Activated CD4-positive, alpha-beta T cell treated with anti-CD3 and anti-CD28 coated beads, Interleukin-10, Interleukin-2, amounts not matched to agents 100 ng/mL and 50 ng/mL, durations not matched to agents 16 hours and 8 hours (primary cell): ENCODE data around the gene SPTBN2.

Experiments
- DNase-seq: peaks from one replicate; pipeline ENCODE4 v3.0.0-alpha.2; 2020

Gene SPTBN2

GRCh38 chr11:66723693-66724092 is 5.3 kb downstream of the SPTBN2 start:
- no peak for DNase-seq

GRCh38 chr11:66722745-66723651 is 6.0 kb downstream of the SPTBN2 start:
- no peak for DNase-seq

- DNase-seq = no peak
Measured at GRCh38 chr11:66721939-66722338, 7.1 kb downstream of the SPTBN2 start.

GRCh38 chr11:66720899-66721470 is 8.0 kb downstream of the SPTBN2 start:
- DNase-seq = no peak

GRCh38 chr11:66720223-66720898 is 8.7 kb downstream of the SPTBN2 start:
- DNase-seq = peak; percentile 87

- DNase-seq = no peak
Measured at GRCh38 chr11:66719111-66719872, 9.7 kb downstream of the SPTBN2 start.

- DNase-seq = no peak
Measured at GRCh38 chr11:66718320-66718971, 10.6 kb downstream of the SPTBN2 start.

GRCh38 chr11:66717925-66718319 is 11.1 kb downstream of the SPTBN2 start:
- no peak for DNase-seq

- no peak for DNase-seq
Measured at GRCh38 chr11:66716996-66717395, 12.0 kb downstream of the SPTBN2 start.

- no peak for DNase-seq
Measured at GRCh38 chr11:66715346-66716085, 13.5 kb downstream of the SPTBN2 start.

- DNase-seq = no peak
Measured at GRCh38 chr11:66713746-66714480, 15.1 kb downstream of the SPTBN2 start.

- no peak for DNase-seq
Measured at GRCh38 chr11:66710384-66710930, 18.6 kb downstream of the SPTBN2 start.

- no peak for DNase-seq
Measured at GRCh38 chr11:66708701-66709100, 20.3 kb downstream of the SPTBN2 start.

- no peak for DNase-seq
Measured at GRCh38 chr11:66708094-66708493, 20.9 kb downstream of the SPTBN2 start.

GRCh38 chr11:66707486-66707885 is 21.5 kb downstream of the SPTBN2 start:
- no peak for DNase-seq

- DNase-seq = no peak
Measured at GRCh38 chr11:66706989-66707388, 22.0 kb downstream of the SPTBN2 start.

- DNase-seq = no peak
Measured at GRCh38 chr11:66705587-66706335, 23.3 kb downstream of the SPTBN2 start.

- no peak for DNase-seq
Measured at GRCh38 chr11:66704659-66705360, 24.2 kb downstream of the SPTBN2 start.
